A549 (cell line): ENCODE measurements around the gene NTS. TPM values are rescaled to one million over a fixed set of nuclear protein-coding genes. Genes with fewer than 3 reads are reported as not detected.

Source experiments
- ATAC-seq, 2 experiments: fragments of 200-7000 bp in 1 of 2; fragments of >200 bp in 1 of 2; cut with Nextera tagmentation in 1 of 2; cut with Tn5 transposase in 1 of 2; 3 replicates each; pipeline versions ENCODE4 v1.8.0 to v1.9.1; 2018 to 2020; ENCODE audit warnings: mild to moderate bottlenecking in 1 of 2, moderate library complexity in 1 of 2
- CTCF ChIA-PET: fragments of 300-600 bp; sonication (Branson Sonifier 250); formaldehyde crosslinking; extraction: SDS; loops from one replicate; lab custom pipeline; 2021; ENCODE audit warnings: antibody characterized with exemption, inconsistent platforms; lab: Yijun Ruan, JAX
- POLR2A ChIA-PET: fragments of 350-600 bp; formaldehyde crosslinking; extraction: SDS; loops from one replicate; lab custom pipeline; 2021; ENCODE audit warnings: antibody characterized with exemption, inconsistent platforms; lab: Yijun Ruan, JAX
- DNase-seq, 2 experiments: peaks; one replicate each; pipeline versions ENCODE4 v3.0.0 to v3.0.0-alpha.2; 2011 to 2016; ENCODE audit warnings: low read depth in 1 of 2, low spot score in 1 of 2
- FAIRE-seq: peaks from 2 replicates; lab custom pipeline; 2011; peaks lifted over from hg19 to GRCh38; lab: Jason Lieb, UNC
- H3K27ac ChIP-seq, 2 experiments: fragments of >200 bp; sonication (Bioruptor Twin); formaldehyde crosslinking; 3 replicates each; pipeline ENCODE4 v1.5.1; 2016 to 2017
- H3K4me1 ChIP-seq: fragments of >200 bp; sonication (Bioruptor Twin); formaldehyde crosslinking; 3 replicates; pipeline ENCODE4 v1.6.1; 2016
- H3K4me2 ChIP-seq: fragments of >200 bp; sonication (Bioruptor Twin); formaldehyde crosslinking; 3 replicates; pipeline ENCODE4 v1.6.1; 2016
- H3K4me3 ChIP-seq: fragments of >200 bp; sonication (Bioruptor Twin); formaldehyde crosslinking; 3 replicates; pipeline ENCODE4 v1.5.1; 2016
- H3K9me3 ChIP-seq: fragments of >200 bp; sonication (Bioruptor Twin); formaldehyde crosslinking; 3 replicates; pipeline ENCODE4 v1.6.1; 2016
- BCL3 ChIP-seq: fragments of >200 bp; sonication (Bioruptor Twin); formaldehyde crosslinking; IDR thresholded peaks from 3 replicates; pipeline ENCODE4 v1.6.1; 2016
- BHLHE40 ChIP-seq: IDR thresholded peaks from 2 replicates; pipeline ENCODE4 v1.6.1; 2012; ENCODE audit warnings: low read depth, low read length, inconsistent platforms
- CEBPB ChIP-seq, 2 experiments: fragments of >200 bp in 1 of 2; sonication (Bioruptor Twin) in 1 of 2; formaldehyde crosslinking in 1 of 2; IDR thresholded peaks; 2 replicates each; pipeline ENCODE4 v1.6.1; 2012 to 2016
- CHD2 ChIP-seq: fragments of 150-350 bp; IDR thresholded peaks from 2 replicates; pipeline ENCODE4 v1.6.1; 2014; ENCODE audit warnings: low read length; ENCODE audit not compliant: partially characterized antibody
- CHD4 ChIP-seq: fragments of 200-600 bp; sonication (generic); IDR thresholded peaks from 2 replicates; pipeline ENCODE4 v1.6.1; 2016; ENCODE audit warnings: antibody characterized with exemption, mild to moderate bottlenecking, borderline replicate concordance
- CTCF ChIP-seq: fragments of >200 bp; sonication (Bioruptor Twin); formaldehyde crosslinking; IDR thresholded peaks from 3 replicates; pipeline ENCODE4 v1.5.1; 2016
- EHF ChIP-seq: fragments of 250-450 bp; sonication (Bioruptor Pico); IDR thresholded peaks from 2 replicates; pipeline ENCODE4 v1.5.0; 2020; ENCODE audit warnings: mild to moderate bottlenecking
- ELK1 ChIP-seq: fragments of 150-350 bp; IDR thresholded peaks from 2 replicates; pipeline ENCODE4 v1.6.1; 2014; ENCODE audit warnings: low read depth, mild to moderate bottlenecking, low read length
- EP300 ChIP-seq, 2 experiments: fragments of >200 bp; sonication (Bioruptor Twin); formaldehyde crosslinking; IDR thresholded peaks; 2 replicates in 1 of 2; 3 replicates in 1 of 2; pipeline ENCODE4 v1.6.1; 2016 to 2017
- GATA3 ChIP-seq: IDR thresholded peaks from 2 replicates; pipeline ENCODE4 v1.6.1; 2012; ENCODE audit warnings: borderline replicate concordance
- HDAC2 ChIP-seq: fragments of 200-600 bp; sonication (generic); IDR thresholded peaks from 2 replicates; pipeline ENCODE4 v1.6.1; 2016
- HMGXB4 ChIP-seq: fragments of 250-450 bp; sonication (Bioruptor Pico); IDR thresholded peaks from 2 replicates; pipeline ENCODE4 v1.5.0; 2021; ENCODE audit warnings: mild to moderate bottlenecking, moderate library complexity, borderline replicate concordance
- HOXA7 ChIP-seq: fragments of 250-450 bp; sonication (Bioruptor Pico); IDR thresholded peaks from 2 replicates; pipeline ENCODE4 v1.5.0; 2020; ENCODE audit warnings: mild to moderate bottlenecking, moderate library complexity
- HOXB5 ChIP-seq: fragments of 250-450 bp; sonication (Bioruptor Pico); IDR thresholded peaks from 2 replicates; pipeline ENCODE4 v1.5.0; 2020; ENCODE audit warnings: mild to moderate bottlenecking, moderate library complexity
- MAX ChIP-seq: IDR thresholded peaks from 2 replicates; pipeline ENCODE4 v1.6.1; 2012
- MAZ ChIP-seq: fragments of 150-350 bp; IDR thresholded peaks from 2 replicates; pipeline ENCODE4 v1.6.1; 2014; ENCODE audit warnings: antibody characterized with exemption, low read depth, low read length, borderline replicate concordance
- MYC ChIP-seq: IDR thresholded peaks from 2 replicates; pipeline ENCODE4 v1.6.1; 2012; ENCODE audit warnings: mild to moderate bottlenecking, inconsistent platforms, low read length, improper control_type of control experiment, borderline replicate concordance
- NFE2L2 ChIP-seq: fragments of 150-350 bp; conservative IDR thresholded peaks from 2 replicates; pipeline ENCODE4 v1.6.1; 2014; ENCODE audit warnings: low read length
- NPAS2 ChIP-seq: fragments of 250-450 bp; sonication (Bioruptor Pico); IDR thresholded peaks from 2 replicates; pipeline ENCODE4 v1.8.0; 2022; ENCODE audit warnings: mild to moderate bottlenecking, moderate library complexity, borderline replicate concordance
- PBX3 ChIP-seq: IDR thresholded peaks from 2 replicates; pipeline ENCODE4 v1.6.1; 2012
- POLR2A ChIP-seq: IDR thresholded peaks from 2 replicates; pipeline ENCODE4 v1.6.1; 2012; ENCODE audit warnings: mild to moderate bottlenecking, low read length
- RAD21 ChIP-seq, 2 experiments: fragments of >200 bp in 1 of 2; sonication (Bioruptor Twin) in 1 of 2; formaldehyde crosslinking in 1 of 2; IDR thresholded peaks in 1 of 2; conservative IDR thresholded peaks in 1 of 2; 2 replicates in 1 of 2; 3 replicates in 1 of 2; pipeline ENCODE4 v1.6.1; 2012 to 2018; ENCODE audit warnings: inconsistent platforms in 1 of 2
- RARB ChIP-seq: fragments of 250-450 bp; sonication (Bioruptor Pico); IDR thresholded peaks from 2 replicates; pipeline ENCODE4 v1.8.0; 2021; ENCODE audit warnings: mild to moderate bottlenecking, moderate library complexity
- RNF2 ChIP-seq: fragments of 200-600 bp; sonication (generic); IDR thresholded peaks from 2 replicates; pipeline ENCODE4 v1.6.1; 2016; ENCODE audit warnings: low read depth, mild to moderate bottlenecking, antibody characterized with exemption, moderate library complexity, borderline replicate concordance
- SMC3 ChIP-seq: fragments of >200 bp; sonication (Bioruptor Twin); formaldehyde crosslinking; IDR thresholded peaks from 3 replicates; pipeline ENCODE4 v1.6.1; 2018; ENCODE audit warnings: inconsistent platforms
- USF2 ChIP-seq: fragments of 450-650 bp; IDR thresholded peaks from 2 replicates; pipeline ENCODE4 v1.6.1; 2014; ENCODE audit warnings: antibody characterized with exemption
- ZC3H11A ChIP-seq: fragments of 450-650 bp; IDR thresholded peaks from 2 replicates; pipeline ENCODE4 v1.6.1; 2014; ENCODE audit warnings: antibody characterized with exemption, mild to moderate bottlenecking
- ZFP36 ChIP-seq: fragments of 450-650 bp; IDR thresholded peaks from 2 replicates; pipeline ENCODE4 v1.6.1; 2014; ENCODE audit warnings: borderline replicate concordance; ENCODE audit not compliant: partially characterized antibody
- ZNF302 ChIP-seq: fragments of 250-450 bp; sonication (Bioruptor Pico); IDR thresholded peaks from 2 replicates; pipeline ENCODE4 v1.9.0; 2021; ENCODE audit warnings: inconsistent platforms, mild to moderate bottlenecking, moderate library complexity
- polyA plus RNA-seq, 4 experiments: library from polyadenylated mRNA; depleted of rRNA in 3 of 4; stranded (reverse); fragments of >200 nt; fragmentation: RNase III in 1 of 4; extraction: RNeasy Plus Mini Kit Qiagen cat#74134 plus additional on column Dnase treatment in 1 of 4; gene quantifications; 2 replicates in 3 of 4; 3 replicates in 1 of 4; pipeline ENCODE4 v1.2.3, GENCODE V29; 2011 to 2017

The NTS gene
- polyA plus RNA-seq, 2 of the 4 experiments (the other 2 are of a cell fraction): 101 to 119 TPM

- TF ChIP-seq USF2 (no peak), RARB (CRISPR knock-in tag) (no peak)
Measured at GRCh38 chr12:85877459-85877858, 3.4 kb downstream of the NTS start (continued).

- Histone ChIP-seq H3K4me3 (no peak overlapping the region), H3K4me1 (no peaks in the 10 kb centered on the region), H3K4me2 (no peak overlapping the region), H3K27ac (no peak overlapping the region), H3K9me3 (no peaks in the 10 kb centered on the region)
- POLR2A ChIA-PET: no interaction called here
- TF ChIP-seq MAZ (no peak), EP300 (IDR thresholded peaks at IDR 0.05) (no peak), NPAS2 (no peak), MYC (no peak), HOXA7 (CRISPR knock-in tag) (no peak), ZFP36 (no peak), BHLHE40 (no peak), GATA3 (no peak), HMGXB4 (CRISPR knock-in tag) (no peak), EHF (CRISPR knock-in tag) (no peak), MAX (no peak), SMC3 (no peak), HOXB5 (CRISPR knock-in tag) (no peak), POLR2A (no peak)
- no peak for DNase-seq
- peak; percentile 23 for FAIRE-seq
- ATAC-seq: no peak
- CTCF ChIA-PET: interaction anchor here (0.6 to 2.5 kb wide), 2 partner anchors 17 to 65 kb away, joined by 3 to 9 read pairs; no protein-coding TSS in a partner anchor
Measured at GRCh38 chr12:85883763-85884162, 9.7 kb downstream of the NTS start.

GRCh38 chr12:85894653-85895052, 20.6 kb downstream of the NTS start:
- H3K9me3 ChIP-seq: no peaks in the 10 kb centered on the region
- H3K4me3 ChIP-seq: no peak overlapping the region
- TF ChIP-seq BCL3 (no peak), HOXA7 (CRISPR knock-in tag) (no peak), NFE2L2 (no peak), POLR2A (no peak), CHD2 (no peak), HOXB5 (CRISPR knock-in tag) (no peak), ZC3H11A (no peak), CEBPB (IDR thresholded peaks at IDR 0.05) (no peak), RNF2 (no peak), ELK1 (no peak), RARB (CRISPR knock-in tag) (no peak), HDAC2 (no peak), RAD21 (conservative IDR thresholded peaks at IDR 0.05 in 1 of 2, IDR thresholded peaks at IDR 0.05 in 1 of 2) (no peak), CTCF (no peak), ZNF302 (CRISPR knock-in tag) (no peak), MYC (no peak), CHD4 (no peak), PBX3 (no peak)
- DNase-seq: no peak
- no peak for ATAC-seq
- FAIRE-seq: peak; percentile 84
- H3K4me1 ChIP-seq: no peaks in the 10 kb centered on the region
- CTCF ChIA-PET: interaction anchor here (0.7 kb wide), 1 partner anchor 102 kb away, joined by 3 read pairs; no protein-coding TSS in a partner anchor
- H3K4me2 ChIP-seq: no peak overlapping the region
- no peak overlapping the region for H3K27ac ChIP-seq
- POLR2A ChIA-PET: interaction anchor here (0.6 kb wide), 1 partner anchor 466 kb away, joined by 3 read pairs; no protein-coding TSS in a partner anchor
